NCI-H345 treated with DMSO at 0.1 percent for 48 hours (cell line): ENCODE measurements around the gene POLDIP2.
A peak's percentile ranks its signal among the peaks of the same experiment; 100 is the strongest.
"Not testable (repeated sequence)": the region's sequence is repeated elsewhere in the genome, so short reads cannot be mapped to it uniquely, and the experiment has no call there.

Experiments
- DNase-seq: peaks from one replicate; lab custom pipeline; 2025; ENCODE audit not compliant: unreplicated experiment; lab: John Stamatoyannopoulos, UW

POLDIP2 gene

DNA sequence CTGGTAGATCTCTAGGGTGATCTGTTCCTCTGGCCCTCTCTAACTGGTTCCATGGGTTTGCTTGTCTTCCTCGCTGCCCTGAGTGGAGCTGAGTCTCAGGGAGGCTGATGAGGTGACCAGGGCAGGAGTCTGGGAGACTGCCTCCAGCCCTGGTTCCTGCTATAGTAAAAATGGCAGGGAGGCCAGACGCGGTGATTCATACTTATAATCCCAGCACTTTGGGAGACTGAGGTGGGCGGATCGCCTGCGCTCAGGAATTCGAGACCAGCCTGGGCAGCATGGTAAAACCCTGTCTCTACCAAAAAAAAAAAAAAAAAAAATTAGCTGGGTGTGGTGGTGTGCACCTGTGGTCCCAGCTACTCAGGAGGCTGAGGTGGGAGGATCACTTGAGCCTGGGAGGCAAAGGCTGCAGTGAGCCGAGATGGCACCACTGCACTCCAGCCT lies 18.5 kb downstream of the POLDIP2 start:
- not testable (repeated sequence) for DNase-seq

DNA sequence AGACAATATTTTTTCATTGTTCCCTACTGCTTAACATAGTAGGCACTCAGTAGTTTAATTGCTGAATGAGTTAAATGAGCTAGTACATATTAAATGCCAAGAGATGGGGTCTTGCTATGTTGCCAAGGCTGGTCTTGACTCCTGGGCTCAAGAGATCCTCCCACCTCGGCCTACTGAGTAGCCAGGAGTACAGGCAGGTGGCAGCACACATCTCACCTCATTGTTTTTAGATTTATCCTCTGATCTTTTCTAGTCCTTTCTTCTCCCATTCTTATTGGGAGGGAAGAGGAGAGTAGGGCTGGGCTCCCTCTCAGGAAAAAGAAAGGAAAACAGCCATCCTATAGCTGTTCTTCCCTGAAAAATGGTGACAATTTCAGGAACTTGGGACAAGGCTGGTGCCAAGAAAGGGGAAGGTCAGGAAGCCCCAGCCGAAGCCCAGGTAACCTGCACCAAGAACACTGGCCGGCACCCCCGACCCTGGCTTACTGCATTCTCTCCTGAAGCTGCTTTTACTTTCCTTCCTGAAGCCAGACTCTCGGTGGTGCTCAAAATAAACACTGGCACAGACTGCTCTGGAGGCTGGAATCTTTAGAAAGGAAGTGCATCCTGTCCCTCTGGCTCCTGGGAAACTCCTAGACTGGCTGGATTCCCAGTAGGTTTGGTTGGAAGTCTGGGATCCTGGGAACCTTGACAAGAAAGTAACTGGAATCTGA lies 19.1 kb downstream of the POLDIP2 start:
- DNase-seq, result no peak

DNA sequence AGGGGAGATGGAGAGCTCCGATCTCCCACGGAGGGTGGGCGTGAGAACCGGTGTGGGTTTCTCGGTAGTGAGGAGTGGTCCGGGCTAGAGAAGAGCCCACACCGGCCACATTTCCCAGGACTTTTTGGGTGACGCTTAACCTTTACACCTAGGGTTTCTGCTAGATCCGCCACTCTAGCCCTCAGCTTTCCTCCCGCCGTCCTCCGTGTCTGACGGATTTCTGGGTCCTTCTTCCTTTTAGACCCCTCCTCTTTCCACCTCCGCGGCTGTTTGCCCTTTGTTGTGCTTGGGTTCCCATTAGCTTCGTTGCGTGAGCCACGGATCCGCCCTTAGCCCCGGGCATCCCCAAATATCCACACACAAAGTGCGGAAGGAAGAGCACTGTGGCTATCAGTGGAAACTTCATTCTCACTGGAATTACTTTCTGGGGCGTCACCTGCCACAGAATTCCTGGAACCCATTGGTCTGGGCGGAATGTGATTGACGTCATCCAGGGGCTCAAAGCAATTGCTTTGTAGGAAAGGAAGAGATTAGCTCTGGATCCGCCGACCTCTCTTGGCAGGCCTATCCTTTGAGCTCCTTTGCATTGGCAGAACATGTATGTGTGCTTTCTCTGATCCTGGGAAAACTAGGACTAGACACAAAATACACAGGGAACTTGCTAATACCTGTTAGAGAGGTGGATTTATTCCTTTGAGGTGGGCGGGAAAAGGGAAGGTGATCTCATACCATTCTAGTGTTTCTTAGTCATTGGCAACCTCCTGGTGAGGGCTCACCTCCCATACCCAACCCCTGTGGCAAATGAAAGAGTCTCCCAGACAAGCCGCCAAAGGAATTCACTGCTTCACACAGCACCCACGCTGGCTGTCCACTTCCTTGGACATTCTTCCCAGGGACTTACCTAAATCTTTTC lies 21.1 kb downstream of the POLDIP2 start:
- DNase-seq, result peak; percentile 17

DNA sequence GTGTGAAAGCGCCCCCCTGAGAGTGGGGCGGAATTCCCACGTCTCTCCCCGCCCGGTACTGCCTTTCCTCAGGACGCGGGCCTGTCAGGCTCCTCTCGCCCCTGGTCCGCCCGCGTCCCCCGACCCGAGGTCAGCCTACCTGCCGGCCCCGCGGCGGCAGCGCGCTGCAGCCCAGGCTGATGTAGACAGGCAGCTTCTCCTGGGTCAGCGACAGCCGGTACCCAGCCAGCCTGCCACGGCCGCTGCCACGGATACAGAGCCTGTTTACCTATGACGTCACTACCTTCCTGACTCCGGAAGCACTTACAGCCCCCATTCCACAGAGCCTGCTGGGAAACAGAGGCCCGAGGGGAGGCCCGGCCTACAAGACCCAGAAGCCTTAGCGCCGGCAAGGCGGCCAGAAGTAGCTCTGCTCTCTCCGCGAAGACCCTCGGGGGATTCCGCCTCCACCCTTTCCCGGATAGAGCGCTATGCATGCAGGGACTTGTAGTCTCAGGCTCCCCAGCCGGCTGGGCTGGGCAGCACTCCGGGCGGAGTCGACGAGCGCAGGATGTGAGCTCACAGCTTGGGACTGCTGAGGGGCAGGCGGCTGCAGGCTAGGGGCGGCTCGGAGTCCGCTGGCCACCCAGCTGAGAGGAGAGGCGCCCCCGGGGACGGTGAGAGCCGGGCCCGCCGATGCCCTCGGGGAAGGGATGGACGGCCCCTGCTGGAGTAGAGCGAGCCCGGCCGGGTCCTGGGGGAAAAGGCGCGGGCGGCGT lies 21.9 kb downstream of the POLDIP2 start, which contains the start of the genes IFT20 and TNFAIP1:
TSS of gene IFT20 (minus strand) at position 272 of the 758 bp plus-strand sequence. CDS start 3,487 bp downstream, outside the sequence.
TSS of gene TNFAIP1 (plus strand) at position 561 of the 758 bp plus-strand sequence. CDS start 3,761 bp downstream, outside the sequence.
- peak; percentile 99 for DNase-seq

DNA sequence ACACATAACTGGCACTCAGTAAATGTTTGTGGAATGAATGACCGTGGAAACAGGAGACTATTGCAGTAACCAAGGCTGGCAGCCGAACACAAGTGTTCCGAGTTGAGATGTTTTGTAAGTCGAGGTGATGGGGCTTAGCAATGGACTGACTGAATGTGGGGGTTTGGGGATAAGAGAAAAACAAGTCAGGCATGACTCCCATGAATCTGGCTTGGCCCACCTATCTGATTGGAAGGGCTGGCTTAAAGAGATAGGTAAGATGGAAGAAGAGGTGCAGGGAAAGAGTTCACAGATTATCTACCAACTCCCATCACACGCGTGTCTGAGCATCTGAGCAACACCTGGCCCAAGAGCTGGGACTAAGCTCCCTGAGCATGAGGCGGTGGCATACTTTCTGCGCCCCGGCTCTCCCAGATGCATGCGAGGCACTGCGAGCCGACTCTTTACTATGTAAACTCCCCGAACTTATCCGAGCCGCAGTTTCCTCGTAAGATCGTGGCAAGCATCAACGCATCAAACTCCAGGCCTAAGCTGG lies 22.6 kb downstream of the POLDIP2 start:
- no peak for DNase-seq

DNA sequence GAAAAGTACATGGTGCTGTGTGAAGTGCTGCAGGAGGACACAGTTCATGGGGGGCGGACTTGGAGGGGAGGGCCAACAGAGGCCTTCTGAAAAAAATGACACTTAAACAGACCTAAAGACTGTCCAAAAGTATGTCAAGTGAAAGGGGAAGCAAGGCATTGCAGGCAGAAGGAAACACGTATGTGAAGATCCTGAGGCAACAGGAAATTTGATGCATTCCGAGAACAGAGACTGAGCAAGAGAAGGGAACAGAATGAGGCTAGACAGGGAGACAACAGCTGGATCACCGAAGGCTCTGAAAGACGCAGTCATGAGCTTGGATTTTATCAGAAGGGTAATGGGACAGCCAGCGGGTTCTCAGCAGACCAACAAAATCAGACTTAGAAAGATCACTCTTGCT lies 23.2 kb downstream of the POLDIP2 start:
- DNase-seq, result no peak

DNA sequence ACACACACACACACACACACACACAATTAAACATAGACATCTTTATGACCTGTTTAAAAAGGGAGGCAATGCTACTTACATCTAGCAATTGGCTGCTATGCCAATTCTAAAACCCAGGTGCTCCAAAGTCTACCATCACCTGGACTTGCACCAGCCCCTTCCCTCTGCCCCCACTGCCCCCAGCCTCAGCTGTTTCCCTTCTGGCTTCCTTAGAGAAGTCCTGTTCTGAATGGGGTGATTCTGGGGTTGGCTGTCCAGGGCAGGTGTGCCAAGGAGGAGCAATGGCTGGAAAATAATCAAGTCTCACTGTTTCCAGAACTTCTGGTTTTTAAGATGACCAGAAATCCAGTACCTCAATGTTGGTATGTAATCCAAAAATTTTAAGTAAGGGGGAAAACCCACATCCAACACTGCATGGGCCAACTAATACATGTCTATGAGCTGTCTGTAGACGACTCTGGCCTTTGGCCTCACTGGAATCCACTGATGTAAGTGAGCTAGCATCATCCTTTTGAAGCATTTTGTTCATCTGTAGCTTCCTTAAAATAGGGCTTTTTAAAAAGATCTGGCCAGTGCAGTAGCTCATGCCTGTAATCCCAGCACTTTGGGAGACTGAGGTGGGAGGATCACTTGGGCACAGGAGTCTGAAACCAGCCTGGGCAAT lies 24.1 kb downstream of the POLDIP2 start:
- DNase-seq, result no peak

DNA sequence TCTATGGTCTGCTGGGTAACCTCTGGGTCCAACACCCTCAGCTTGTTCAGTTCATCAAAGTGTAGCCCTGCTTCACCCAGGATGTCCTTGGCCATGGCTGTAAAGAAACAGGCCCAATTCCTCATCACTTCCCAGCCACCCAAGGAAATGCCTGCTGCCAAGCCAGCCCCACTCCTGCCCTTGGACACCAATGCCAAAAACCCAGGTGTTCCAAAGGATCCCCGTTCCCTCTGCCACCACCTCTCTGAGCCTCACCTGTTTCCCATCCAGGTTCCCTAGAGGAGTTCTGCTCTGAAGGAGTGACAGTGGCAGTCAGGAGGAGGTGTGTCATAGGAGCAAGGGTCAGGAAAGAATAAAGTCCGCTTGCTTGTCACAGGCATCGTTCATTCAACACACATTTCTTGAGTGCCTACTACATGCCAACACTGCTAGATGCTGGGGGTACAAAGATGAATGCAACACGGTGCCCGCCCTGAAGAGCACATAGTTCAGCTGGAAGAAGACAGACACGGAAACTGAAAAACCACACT lies 25.4 kb downstream of the POLDIP2 start:
- DNase-seq, result no peak

DNA sequence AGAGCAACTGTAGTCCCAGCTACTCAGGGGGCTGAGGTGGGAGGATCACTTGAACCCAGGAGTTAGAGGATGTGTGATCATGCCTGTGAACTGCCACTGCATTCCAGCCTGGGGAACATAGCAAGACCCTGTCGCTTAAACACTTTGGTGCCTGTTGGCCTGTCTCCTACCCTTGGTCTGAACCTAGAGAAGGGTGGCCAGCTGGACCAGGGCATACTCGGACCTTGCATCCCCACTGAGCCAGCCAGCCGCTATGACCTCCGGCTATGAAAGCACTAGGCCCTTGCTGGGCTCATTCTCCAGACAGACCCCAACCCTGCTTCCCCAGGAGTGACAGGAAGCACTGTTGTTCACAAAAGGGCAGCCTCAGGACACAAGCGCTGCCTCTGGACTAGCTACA lies 26.7 kb downstream of the POLDIP2 start:
- no peak for DNase-seq

DNA sequence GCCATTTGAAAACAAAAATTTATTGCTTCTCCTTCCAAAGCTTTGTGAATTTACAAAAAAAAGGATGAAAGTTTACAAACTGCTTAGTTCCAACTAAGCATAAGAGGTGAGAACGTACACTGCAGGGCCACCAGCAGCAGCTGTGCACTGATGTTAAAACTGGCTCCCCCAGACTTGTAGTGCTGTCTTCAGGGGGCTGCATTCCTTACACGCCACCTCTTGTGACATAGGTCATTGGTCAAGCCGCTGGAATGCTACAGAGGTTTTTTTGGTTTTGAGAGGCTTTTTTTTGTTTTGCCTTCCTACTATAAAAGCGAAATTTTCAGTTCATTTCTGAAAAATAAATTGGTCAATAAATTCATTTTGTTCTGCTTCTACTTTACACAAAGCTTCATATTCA lies 29.0 kb downstream of the POLDIP2 start:
- DNase-seq, result no peak

DNA sequence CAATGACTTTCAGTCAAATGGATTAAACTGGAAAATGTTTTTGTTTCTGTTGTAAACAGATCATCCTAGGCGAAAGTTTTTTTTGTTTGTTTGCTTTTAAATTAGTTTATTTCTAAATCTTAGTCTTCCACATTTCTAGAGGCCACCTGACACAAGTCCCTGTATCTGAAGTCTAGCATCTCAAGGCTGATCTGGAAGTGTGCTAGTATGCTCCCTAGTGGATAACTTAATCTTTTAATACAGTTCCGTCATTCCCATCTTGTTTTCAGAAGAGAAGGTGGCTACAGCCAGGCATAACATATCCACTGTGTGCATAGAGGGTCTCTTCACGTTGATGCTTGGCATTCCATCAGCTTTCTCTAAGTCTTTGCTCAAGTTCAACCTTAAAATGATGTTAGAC lies 29.6 kb downstream of the POLDIP2 start:
- no peak for DNase-seq

DNA sequence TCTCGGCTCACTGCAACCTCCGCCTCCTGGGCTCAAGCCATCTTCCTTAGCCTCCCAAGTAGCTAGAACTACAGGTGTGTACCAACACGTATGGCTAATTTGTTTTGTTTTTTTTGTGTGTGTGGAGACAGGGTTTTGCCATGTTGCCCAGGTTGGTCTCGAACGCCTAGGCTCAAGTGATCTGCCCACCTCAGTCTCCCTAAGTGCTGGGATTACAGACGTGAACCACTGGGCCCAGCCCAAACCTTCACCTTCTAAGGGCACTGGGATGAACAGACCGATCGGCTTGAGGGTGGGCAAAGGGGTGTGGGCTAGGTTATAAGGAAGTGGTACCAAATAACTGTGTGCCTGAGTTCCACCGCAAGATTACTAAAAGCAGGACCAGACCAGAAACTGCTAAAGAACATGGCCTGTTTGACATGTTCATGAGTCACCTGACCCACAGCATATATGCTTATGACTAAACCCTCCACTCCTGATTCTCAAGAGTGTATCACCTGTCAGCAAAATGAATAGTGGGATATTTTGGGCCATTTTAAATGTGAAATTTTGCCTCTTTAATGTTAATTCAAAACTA lies 30.2 kb downstream of the POLDIP2 start:
- no peak for DNase-seq

DNA sequence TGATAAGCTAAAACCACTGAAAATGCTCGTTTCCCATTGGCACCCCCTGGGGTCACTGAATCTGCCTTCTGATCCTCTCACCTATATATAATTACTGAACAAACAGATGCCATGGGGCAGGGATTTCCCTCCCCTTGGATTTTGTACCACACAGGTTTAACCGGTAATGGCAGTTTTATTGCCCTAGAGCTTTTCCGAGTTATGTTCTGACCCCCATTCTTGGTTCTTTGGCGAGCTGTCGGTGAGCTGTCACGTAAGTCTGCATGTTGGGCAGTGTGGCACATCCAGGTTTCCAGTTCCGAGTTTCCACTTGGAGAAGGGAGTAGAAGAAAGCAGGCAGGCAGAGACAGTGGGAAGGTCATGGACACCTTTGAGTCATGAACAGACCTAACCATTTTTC lies 31.2 kb downstream of the POLDIP2 start:
- no peak for DNase-seq

DNA sequence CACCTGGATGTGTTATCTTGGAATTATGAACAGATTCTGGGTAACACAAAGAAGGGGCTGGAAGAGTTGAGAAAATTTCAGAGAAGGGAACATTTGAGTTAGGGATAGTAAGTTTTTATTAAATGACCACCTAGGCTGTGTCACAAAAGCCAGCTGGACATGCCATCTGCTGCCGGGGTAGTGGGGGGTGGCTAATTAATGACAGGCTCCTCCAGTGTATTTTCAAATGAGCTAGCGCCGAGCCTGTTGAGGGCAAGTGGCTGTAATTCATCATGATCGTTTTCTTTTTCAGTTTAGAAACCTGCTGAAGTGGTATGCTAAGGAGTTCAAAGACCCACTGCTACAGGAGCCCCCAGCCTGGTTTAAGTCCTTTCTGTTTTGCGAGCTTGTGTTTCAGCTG lies 32.1 kb downstream of the POLDIP2 start:
- no peak for DNase-seq

DNA sequence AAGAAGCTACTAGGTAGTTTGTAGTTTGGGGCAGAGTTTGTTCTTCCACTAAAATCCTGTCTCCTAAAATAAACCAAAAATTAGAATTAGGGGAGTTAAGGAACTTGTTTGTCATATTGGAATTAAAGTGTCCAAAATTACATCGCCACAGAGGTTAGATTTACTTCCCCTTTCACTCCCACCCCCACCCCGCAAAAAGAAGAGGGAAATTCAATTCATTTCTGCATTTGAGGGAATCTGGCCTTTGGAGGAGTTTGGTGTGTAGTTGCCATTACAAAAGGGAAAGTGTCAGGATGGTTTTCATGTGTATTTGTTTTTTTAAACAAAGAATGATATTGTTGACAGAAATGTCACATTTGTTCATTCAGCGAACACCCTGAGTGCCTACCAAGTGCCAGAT lies 32.5 kb downstream of the POLDIP2 start:
- no peak for DNase-seq

DNA sequence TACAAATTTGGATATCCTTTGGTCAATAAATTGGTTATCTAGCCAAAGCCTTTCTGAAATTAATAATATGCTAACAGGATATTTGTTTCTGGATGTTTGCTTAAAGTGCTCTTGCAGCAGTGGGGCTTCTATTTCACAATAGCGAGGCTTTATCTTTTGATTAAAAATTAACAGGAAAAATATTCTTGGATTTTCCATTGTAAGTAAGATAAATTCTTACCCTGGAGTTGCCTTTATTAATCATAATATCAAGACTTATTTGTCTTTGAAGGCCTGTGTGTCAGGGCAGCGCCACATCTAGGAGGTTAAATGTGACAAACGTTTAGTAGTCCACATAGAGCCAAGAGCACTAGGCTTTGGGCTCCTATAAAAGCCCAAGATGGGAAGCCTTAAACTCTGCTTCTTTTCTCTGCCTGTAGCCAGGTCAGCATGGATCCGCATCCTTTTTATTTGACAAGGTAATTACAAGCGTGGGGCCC lies 33.0 kb downstream of the POLDIP2 start:
- no peak for DNase-seq

DNA sequence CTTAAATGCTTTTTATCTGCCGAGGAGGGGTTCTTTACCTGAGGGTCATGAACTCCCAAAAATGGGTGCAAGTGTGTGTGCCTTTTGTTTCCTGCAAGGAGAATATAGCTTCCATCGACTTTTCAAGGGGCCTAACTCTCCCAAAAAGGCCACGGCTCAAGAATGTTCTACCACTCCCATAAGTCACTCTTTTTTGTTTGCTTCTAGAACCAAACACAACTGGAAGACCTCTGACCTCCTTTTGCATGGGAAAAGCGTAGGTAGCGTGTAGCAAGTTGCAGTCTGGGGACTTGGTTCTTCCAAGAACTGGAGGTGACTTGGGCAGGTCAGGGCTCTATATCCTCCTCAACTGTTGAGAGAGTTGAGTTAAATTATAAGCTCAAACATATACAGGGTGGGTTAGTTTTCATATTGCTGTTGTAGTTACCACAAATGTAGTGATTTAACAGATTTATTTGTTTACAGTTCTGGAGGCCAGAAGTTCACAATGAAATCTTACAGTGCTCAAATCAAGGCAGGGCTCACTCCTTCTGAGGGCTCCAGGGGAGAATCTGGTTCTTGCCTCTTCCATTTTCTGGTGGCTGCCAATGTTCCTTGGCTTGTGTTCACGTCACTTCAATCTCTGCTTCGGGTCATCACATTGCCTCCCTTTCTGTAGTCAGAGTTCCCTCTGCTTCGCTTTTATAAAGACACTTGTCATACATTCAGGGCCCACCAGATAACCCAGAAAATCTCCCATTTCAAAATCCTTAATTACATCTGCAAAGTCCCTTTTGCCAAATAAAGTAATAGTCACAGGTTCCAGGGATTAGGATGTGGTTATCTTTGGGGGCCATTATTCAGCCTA lies 36.9 kb downstream of the POLDIP2 start:
- no peak for DNase-seq

DNA sequence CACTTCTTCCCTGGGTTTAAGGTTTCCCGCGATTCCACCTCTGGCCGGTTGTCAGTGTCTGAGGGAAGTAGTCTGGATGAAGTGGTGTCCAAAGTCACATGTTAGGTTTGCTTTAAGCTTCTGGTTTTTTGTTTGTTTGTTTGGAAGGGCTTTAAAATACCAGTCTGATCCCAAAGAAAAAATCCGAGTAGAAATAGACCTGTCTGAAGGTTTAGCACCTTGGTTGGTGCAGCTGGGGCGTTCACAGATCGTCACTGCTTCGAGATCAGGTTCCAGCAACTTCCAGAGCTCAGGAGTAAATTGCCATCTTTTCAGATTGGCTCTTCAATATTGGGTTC lies 37.8 kb downstream of the POLDIP2 start:
- DNase-seq, result no peak
